HepG2 (cell line): Measurements from ENCODE around the gene SYT17.

Source experiments
- BRD4 ChIP-seq: sonication (generic); formaldehyde crosslinking; IDR thresholded peaks from 2 replicates; pipeline ENCODE4 v1.4.0; 2020; ENCODE audit warnings: missing genetic modification reagents
- CAMTA2 ChIP-seq: sonication (generic); formaldehyde crosslinking; IDR thresholded peaks from 2 replicates; pipeline ENCODE4 v1.4.0; 2020; ENCODE audit warnings: mild to moderate bottlenecking, missing genetic modification reagents, borderline replicate concordance
- FOXP1 ChIP-seq, 2 experiments: fragments of 450-650 bp in 1 of 2; IDR thresholded peaks; 2 replicates each; pipeline ENCODE4 v1.6.1; 2017 to 2018; ENCODE audit warnings: antibody characterized with exemption in 1 of 2
- GABPA ChIP-seq, 2 experiments: IDR thresholded peaks; 2 replicates each; pipeline ENCODE4 v1.6.1; 2011 to 2016; ENCODE audit warnings: low read depth in 2 of 2, low read length in 1 of 2, missing biosample characterization in 1 of 2, missing genetic modification characterization in 1 of 2
- HNF1B ChIP-seq: sonication (generic); formaldehyde crosslinking; IDR thresholded peaks from 2 replicates; pipeline ENCODE4 v1.5.1; 2020; ENCODE audit warnings: mild to moderate bottlenecking, moderate library complexity, missing genetic modification reagents
- POLR2A ChIP-seq, 2 experiments: IDR thresholded peaks; 2 replicates each; pipeline ENCODE4 v1.6.1; 2011; ENCODE audit warnings: low read depth in 2 of 2, low read length in 2 of 2, mild to moderate bottlenecking in 1 of 2, moderate library complexity in 1 of 2; ENCODE audit not compliant: insufficient read depth in 1 of 2
- TCF7 ChIP-seq: sonication (generic); IDR thresholded peaks from 2 replicates; pipeline ENCODE4 v1.6.1; 2016; ENCODE audit warnings: antibody characterized with exemption, low read depth
- ZNF615 ChIP-seq: sonication (generic); formaldehyde crosslinking; IDR thresholded peaks from 2 replicates; pipeline ENCODE4 v1.5.0; 2020; ENCODE audit warnings: mild to moderate bottlenecking, missing genetic modification reagents, borderline replicate concordance
- ZSCAN20 ChIP-seq: sonication (generic); formaldehyde crosslinking; IDR thresholded peaks from 2 replicates; pipeline ENCODE4 v1.4.0; 2020; ENCODE audit warnings: missing genetic modification reagents, mild to moderate bottlenecking, borderline replicate concordance

- no peak for TF ChIP-seq FOXP1 (IDR thresholded peaks at IDR 0.05)
- TF ChIP-seq FOXP1 (CRISPR knock-in tag; IDR thresholded peaks at IDR 0.05): no peak
- TF ChIP-seq TCF7: no peak
- no peak for TF ChIP-seq ZSCAN20 (CRISPR knock-in tag)
- no peak for TF ChIP-seq BRD4 (CRISPR knock-in tag)
- no peak for TF ChIP-seq POLR2A (IDR thresholded peaks at IDR 0.05; ENCODE audit: insufficient read depth in 1 of 2, low read depth in 2 of 2, low read length in 2 of 2)
- no peak for TF ChIP-seq HNF1B
- TF ChIP-seq GABPA (IDR thresholded peaks at IDR 0.05; ENCODE audit: low read depth, low read length): no peak
- TF ChIP-seq GABPA (CRISPR knock-in tag; IDR thresholded peaks at IDR 0.05; ENCODE audit: low read depth): no peak
- TF ChIP-seq CAMTA2: no peak
- TF ChIP-seq ZNF615: no peak
Observed at GRCh38 chr16:19153876-19154275, 14.2 kb upstream of the SYT17 start.
